ENCODE data around the gene ERLEC1. TPM values are rescaled to one million over a fixed set of nuclear protein-coding genes. Genes with fewer than 3 reads are reported as not detected.

The ERLEC1 gene
- polyA plus RNA-seq, 1 experiment: 26.6 TPM

DNA sequence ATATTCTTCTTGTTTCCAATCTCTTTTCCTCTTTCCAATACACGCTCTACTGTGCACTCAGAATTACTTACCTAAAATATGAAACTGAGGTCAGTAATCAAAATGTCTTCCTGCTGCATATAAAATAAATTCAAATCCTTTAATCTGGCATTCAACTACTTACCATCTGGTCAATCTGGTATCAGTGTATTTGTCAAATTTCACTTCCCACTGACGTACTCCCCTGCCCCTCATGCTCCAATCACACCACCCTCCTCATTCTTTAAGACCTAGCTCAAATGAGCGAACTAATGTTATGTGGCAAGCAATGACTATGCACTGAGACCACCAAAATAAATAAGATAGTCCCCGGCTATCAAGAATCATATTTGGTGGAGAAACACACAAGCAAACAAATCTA lies 6.8 kb upstream of the ERLEC1 start:
- ChIA-PET CTCF (no interaction called here), POLR2A (no interaction called here)
- H3K4me3 ChIP-seq (ENCODE audit: low read depth, low read length): no peak overlapping the region
- no peak for DNase-seq (ENCODE audit: low read depth)
- TF ChIP-seq, protein P1, sequence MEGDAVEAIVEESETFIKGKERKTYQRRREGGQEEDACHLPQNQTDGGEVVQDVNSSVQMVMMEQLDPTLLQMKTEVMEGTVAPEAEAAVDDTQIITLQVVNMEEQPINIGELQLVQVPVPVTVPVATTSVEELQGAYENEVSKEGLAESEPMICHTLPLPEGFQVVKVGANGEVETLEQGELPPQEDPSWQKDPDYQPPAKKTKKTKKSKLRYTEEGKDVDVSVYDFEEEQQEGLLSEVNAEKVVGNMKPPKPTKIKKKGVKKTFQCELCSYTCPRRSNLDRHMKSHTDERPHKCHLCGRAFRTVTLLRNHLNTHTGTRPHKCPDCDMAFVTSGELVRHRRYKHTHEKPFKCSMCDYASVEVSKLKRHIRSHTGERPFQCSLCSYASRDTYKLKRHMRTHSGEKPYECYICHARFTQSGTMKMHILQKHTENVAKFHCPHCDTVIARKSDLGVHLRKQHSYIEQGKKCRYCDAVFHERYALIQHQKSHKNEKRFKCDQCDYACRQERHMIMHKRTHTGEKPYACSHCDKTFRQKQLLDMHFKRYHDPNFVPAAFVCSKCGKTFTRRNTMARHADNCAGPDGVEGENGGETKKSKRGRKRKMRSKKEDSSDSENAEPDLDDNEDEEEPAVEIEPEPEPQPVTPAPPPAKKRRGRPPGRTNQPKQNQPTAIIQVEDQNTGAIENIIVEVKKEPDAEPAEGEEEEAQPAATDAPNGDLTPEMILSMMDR (IDR thresholded peaks at IDR 0.05; ENCODE audit: insufficient read depth, low read depth, low read length): no peak
- no peaks in the 10 kb centered on the region; the same call in 1 of the 2 replicates for H3K36me3 ChIP-seq (ENCODE audit: control insufficient read depth, insufficient read depth, low read length)
- H3K27me3 ChIP-seq (ENCODE audit: control insufficient read depth, insufficient read depth, low read length): no peaks in the 10 kb centered on the region

DNA sequence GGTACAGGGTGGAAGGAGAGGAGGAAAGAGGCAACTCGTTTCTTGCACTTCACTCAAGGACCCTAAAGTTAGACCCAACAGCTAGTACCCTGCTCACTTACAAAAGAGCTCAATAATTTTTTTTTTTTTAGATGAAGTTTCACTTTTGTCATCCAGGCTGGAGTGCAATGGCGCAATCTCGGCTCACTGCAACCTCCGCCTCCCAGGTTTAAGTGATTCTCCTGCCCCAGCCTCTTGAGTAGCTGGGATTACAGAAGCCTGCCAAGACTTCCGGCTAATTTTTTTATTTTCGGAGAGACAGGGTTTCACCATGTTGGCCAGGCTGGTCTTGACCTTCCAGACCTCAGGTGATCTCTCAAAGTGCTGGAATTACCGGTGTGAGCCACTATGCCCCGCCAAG lies 4.2 kb upstream of the ERLEC1 start:
- Histone ChIP-seq H3K4me3 (ENCODE audit: low read depth, low read length) (no peak overlapping the region), H3K36me3 (ENCODE audit: control insufficient read depth, insufficient read depth, low read length) (no peaks in the 10 kb centered on the region), H3K27me3 (ENCODE audit: control insufficient read depth, insufficient read depth, low read length) (no peaks in the 10 kb centered on the region)
- ChIA-PET CTCF (no interaction called here), POLR2A (no interaction called here)
- TF ChIP-seq, protein P1 (IDR thresholded peaks at IDR 0.05; ENCODE audit: insufficient read depth, low read depth, low read length): no peak
- no peak for DNase-seq (ENCODE audit: low read depth)

DNA sequence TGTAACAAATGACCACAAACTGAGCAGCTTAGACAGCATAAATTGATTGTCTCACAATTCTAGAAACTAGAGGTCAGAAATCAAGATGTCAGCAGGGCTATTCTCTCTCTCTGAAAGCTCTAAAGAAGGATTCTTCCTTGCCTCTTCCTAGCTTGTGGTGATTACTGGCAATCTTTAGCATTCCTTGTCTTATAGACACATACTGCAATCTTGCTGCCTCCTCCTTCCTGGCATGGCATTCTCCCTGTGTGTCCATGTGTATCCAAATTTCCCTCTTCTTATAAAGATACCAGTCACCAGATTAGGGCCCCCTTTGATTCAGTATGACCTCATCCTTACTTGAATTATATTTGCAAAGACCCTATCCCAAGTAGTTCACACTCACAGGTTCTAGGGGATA lies 2.4 kb upstream of the ERLEC1 start:
- CTCF ChIA-PET: no interaction called here
- no peak for DNase-seq (ENCODE audit: low read depth)

DNA sequence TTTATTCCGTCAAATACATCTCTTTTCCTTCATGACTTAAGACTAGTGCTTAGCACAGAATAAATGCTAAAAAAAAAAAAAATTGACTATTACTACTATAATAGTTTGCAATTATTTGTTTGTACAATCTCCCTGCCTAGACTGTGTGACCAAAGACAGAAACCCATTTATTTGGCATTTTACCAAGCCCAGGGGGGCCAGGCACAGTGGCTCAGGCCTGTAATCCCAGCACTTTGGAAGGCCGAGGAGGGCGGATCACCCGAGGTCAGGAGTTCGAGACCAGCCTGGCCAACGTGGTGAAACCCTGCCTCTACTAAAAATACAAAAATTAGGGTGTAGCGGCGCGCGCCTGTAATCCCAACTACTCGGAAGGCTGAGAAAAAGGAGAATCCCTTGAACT lies 1.5 kb upstream of the ERLEC1 start:
- H3K4me3 ChIP-seq (ENCODE audit: low read depth, low read length): peak overlapping the region; percentile 54
- POLR2A ChIA-PET: no interaction called here
- no peak for DNase-seq (ENCODE audit: low read depth)
- TF ChIP-seq, protein P1 (IDR thresholded peaks at IDR 0.05; ENCODE audit: insufficient read depth, low read depth, low read length): no peak
- H3K27me3 ChIP-seq (ENCODE audit: control insufficient read depth, insufficient read depth, low read length): no peaks in the 10 kb centered on the region
- CTCF ChIA-PET: no interaction called here
- H3K36me3 ChIP-seq (ENCODE audit: control insufficient read depth, insufficient read depth, low read length): no peaks in the 10 kb centered on the region

More for the DNA sequence above, 2.4 kb upstream of the ERLEC1 start:
- no peak overlapping the region for H3K4me3 ChIP-seq (ENCODE audit: low read depth, low read length)
- TF ChIP-seq, protein P1 (IDR thresholded peaks at IDR 0.05; ENCODE audit: insufficient read depth, low read depth, low read length): no peak
- H3K27me3 ChIP-seq (ENCODE audit: control insufficient read depth, insufficient read depth, low read length): no peaks in the 10 kb centered on the region
- POLR2A ChIA-PET: no interaction called here
- no peaks in the 10 kb centered on the region for H3K36me3 ChIP-seq (ENCODE audit: control insufficient read depth, insufficient read depth, low read length)

DNA sequence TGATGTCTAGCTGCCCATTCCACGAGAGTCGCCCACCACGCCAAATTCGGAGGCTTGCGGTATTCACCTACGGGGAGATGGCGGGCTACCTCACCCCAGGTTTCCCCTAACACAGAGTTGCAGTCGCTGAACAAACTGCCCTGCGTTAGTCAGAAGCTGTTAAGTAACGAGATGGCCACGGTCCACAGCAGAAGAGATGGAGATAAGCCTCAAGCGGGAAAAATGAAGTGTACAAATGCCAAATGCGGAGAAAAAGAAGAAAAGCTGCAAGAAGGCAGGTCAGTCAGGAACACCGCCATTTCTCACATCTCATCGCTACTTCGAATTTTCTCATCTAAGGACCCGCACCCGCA lies 516 bp upstream of the ERLEC1 start:
- Histone ChIP-seq H3K4me3 (ENCODE audit: low read depth, low read length) (peak overlapping the region; percentile 54), H3K27me3 (ENCODE audit: control insufficient read depth, insufficient read depth, low read length) (no peaks in the 10 kb centered on the region), H3K36me3 (ENCODE audit: control insufficient read depth, insufficient read depth, low read length) (no peaks in the 10 kb centered on the region)
- no peak for DNase-seq (ENCODE audit: low read depth)
- CTCF ChIA-PET: interaction anchor here (1.0 to 1.7 kb wide), 2 partner anchors 9 to 18 kb away, joined by 4 read pairs; partner anchors contain the start of gene CHAC2
- POLR2A ChIA-PET: no interaction called here
- TF ChIP-seq, protein P1 (IDR thresholded peaks at IDR 0.05; ENCODE audit: insufficient read depth, low read depth, low read length): no peak
